Measurements from ENCODE around the gene NME4.

GRCh38 chr16:373020-373598 lies 23.9 kb upstream of the NME4 start:
- TF ChIP-seq CTCF (IDR thresholded peaks at IDR 0.05; ENCODE audit: low read depth, low read length) = no peak
- no peak for TF ChIP-seq EZH2phosphoT487 (IDR thresholded peaks at IDR 0.05; ENCODE audit: low read depth)
